SKM-1 treated with dmso at 0.1 percent for 144 hours (cell line): ENCODE results near the gene VN1R5.

Experiments
- DNase-seq: peaks from one replicate; lab custom pipeline; 2025; ENCODE audit not compliant: unreplicated experiment; lab: John Stamatoyannopoulos, UW

VN1R5 gene

DNA sequence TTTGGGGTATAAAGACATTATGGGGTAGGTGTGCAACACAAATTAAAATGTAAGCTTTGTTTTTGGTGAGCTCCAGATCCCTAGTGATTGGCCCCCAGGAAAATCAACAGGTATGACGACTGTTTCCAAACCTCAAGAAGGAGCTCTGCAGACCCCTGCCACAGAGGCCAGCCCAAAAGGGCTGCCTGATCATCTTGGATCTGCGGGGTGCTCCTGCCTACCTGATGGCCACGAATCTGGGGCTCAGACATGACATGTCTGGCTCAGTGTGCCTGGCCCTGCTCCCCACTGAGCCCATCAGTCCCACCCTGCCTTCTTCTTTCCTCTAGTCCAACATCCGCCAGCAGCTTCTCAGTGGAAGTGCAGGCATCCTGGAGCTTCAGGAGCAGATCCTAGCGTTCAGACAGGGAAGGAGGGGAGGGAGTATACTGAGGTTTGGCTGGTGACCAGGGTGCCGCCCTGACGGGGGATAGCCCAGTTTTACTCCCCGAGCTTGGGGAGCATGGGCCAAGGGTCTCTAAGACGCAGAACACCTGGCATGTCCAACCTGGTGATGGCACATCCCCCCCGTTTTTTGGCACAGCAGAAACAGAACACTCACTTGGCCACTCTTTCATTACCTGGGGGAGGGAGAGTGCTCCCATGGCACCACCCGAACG is 44.0 kb downstream of the VN1R5 start:
- DNase-seq: no peak

DNA sequence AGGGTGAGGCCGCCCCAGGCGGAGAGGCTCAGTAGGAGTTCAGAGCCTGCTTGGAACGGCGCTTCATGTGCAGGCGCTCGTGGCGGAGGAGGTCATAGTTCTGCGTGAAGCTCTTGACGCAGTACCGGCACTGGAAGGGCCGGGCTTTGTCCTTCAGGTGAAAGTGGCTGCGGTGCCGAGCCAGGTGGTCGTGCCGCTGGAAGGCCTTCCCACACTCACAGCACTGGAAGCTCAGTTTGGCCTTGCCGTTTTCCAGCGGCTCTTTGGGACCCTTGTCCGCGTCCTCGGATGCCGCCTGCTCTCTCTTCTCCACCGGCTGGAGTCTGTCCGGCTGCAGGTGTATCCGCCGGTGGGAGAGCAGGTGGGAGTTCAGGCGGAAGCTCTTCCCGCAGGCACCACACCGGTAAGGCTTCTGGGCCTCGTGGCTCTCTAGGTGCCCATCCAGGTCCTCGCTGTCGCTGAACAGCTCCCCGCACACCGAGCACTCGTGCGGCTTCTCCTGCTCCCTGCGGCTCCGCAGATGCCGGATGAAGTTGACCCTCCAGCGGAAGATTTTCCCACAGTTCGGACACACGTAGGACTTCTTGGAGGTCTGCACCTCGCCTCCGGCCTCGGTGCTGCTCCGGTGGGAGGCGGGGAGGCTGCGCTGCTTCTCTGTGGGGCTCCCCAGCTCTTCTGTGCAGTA is 44.8 kb downstream of the VN1R5 start:
- DNase-seq: no peak

DNA sequence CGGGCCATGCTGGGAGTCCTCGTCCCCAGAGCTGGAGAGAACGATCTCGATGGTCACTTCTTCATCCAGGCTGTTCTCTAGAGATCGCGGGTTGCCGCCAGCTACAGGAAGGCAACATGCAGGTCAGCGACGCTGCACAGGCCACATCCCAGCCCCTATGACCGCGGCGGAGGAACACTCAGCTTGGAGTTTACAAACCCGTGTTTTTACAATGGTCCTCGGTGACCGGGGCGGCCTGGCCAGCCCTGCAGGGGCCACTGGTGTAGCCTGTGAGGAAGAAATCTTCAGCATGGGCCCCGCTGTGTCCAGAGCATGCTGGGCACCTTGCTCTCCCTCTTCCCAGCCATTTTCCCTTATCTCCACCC is 45.3 kb downstream of the VN1R5 start:
- no peak for DNase-seq

DNA sequence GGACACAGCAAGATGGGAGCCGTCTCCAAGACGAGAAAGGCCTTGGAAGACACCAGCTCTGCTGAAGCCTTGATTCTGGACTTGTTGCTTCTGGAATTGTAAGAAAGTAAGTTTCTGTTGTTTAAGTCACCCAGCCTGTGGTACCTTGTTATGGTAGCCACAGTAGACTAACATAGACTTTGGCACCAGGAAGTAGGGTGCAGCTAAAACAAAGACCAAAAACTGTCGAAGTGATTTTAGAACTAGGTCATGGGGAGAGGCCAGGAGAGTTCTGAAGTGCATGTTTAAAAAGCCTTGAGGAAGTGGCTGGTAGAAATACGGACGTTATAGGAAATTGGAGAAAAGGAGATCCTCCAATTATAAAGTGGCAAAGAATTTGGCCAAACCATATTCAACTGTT is 47.3 kb downstream of the VN1R5 start:
- DNase-seq: no peak

DNA sequence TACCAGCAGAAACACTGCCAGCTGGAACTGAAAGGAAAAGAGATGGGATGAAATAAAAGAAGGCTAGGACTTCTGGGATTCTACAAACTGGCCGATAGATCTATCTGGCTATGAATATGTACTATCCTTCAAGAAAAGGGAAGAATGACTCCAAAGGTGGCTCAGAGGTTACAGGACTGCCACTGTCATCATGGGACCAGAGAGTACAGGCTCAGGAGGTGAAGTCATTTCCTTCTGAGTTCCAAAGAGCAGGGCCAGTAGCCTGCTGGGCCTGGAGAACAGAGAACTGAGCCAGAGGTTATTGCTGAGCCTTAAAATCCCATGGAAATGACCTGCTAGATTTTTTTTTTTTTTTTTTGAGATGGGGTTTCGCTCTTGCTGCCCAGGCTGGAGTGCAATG is 48.2 kb downstream of the VN1R5 start:
- DNase-seq: no peak
